ENCODE data around the gene MAP7D3.
A peak's percentile ranks its signal among the peaks of the same experiment; 100 is the strongest.
"Not testable (repeated sequence)": the region's sequence is repeated elsewhere in the genome, so short reads cannot be mapped to it uniquely, and the experiment has no call there.

The MAP7D3 gene

GRCh38 chrX:136255541-136255940 is 4.3 kb upstream of the MAP7D3 start:
- H3K79me1 ChIP-seq (ENCODE audit: low read depth, low read length): no peaks in the 10 kb centered on the region
- H3K4ac ChIP-seq (ENCODE audit: low read length): no peak overlapping the region
- no peak overlapping the region for H4K8ac ChIP-seq (ENCODE audit: low read depth, low read length)
- H2BK120ac ChIP-seq (ENCODE audit: low read depth, low read length): no peak overlapping the region
- no peak for DNase-seq (ENCODE audit: low spot score)
- no peak overlapping the region for H2AK5ac ChIP-seq (ENCODE audit: low read depth, low read length)
- H3K27ac ChIP-seq (replicated peaks; ENCODE audit: low read length): no peak overlapping the region
- no CpG with 5 or more reads among the region's 5 CpGs for WGBS, 2 donors (ENCODE audit: extremely low coverage in 2 of 2, insufficient read length in 2 of 2, insufficient replicate concordance in 1 of 2)
- H3K9ac ChIP-seq (ENCODE audit: low read depth, low read length, poor library complexity): no peak overlapping the region
- no peak overlapping the region for H4K91ac ChIP-seq (ENCODE audit: low read depth, low read length, poor library complexity)
- no peak overlapping the region for H3K4me2 ChIP-seq (ENCODE audit: insufficient read depth, low read length, poor library complexity, severe bottlenecking)
- no peak overlapping the region for H3K14ac ChIP-seq (ENCODE audit: low read length)
- no peak overlapping the region for H2BK5ac ChIP-seq (ENCODE audit: low read length)
- no peak overlapping the region for H3K4me3 ChIP-seq (ENCODE audit: low read length in 2 of 2)
- no peak overlapping the region for H2AFZ ChIP-seq (ENCODE audit: low read length)
- H3K4me1 ChIP-seq (ENCODE audit: control insufficient read depth in 2 of 2, insufficient read depth in 1 of 2, low read depth in 1 of 2, low read length in 2 of 2): peaks cover 0 to 3% of the 10 kb centered on the region in 2 donors
- no peak overlapping the region for H2BK12ac ChIP-seq (ENCODE audit: low read length)
- no peaks in the 10 kb centered on the region for H3K9me3 ChIP-seq (replicated peaks in 1 of 2; ENCODE audit: control insufficient read depth in 2 of 2, insufficient read depth in 1 of 2, low read depth in 1 of 2, low read length in 2 of 2)
- no peak overlapping the region for H3K23ac ChIP-seq (ENCODE audit: low read depth, low read length, poor library complexity)
- peaks cover 0 to 34% (median 0%) of the 10 kb centered on the region in 3 experiments for H3K27me3 ChIP-seq (ENCODE audit: control insufficient read depth in 3 of 3, insufficient read depth in 3 of 3, low read depth in 1 of 3, low read length in 3 of 3)
- H2BK15ac ChIP-seq (ENCODE audit: low read length): no peak overlapping the region
- H3K36me3 ChIP-seq (replicated peaks in 1 of 2; ENCODE audit: control insufficient read depth in 2 of 2, insufficient read depth in 2 of 2, low read length in 2 of 2): no peaks in the 10 kb centered on the region
- no peak overlapping the region for H3K18ac ChIP-seq (ENCODE audit: low read length)

GRCh38 chrX:136250191-136251040 is 784 bp downstream of the MAP7D3 start:
- Histone ChIP-seq H2AK5ac (ENCODE audit: low read depth, low read length) (no peak overlapping the region), H3K14ac (ENCODE audit: low read length) (no peak overlapping the region), H2AFZ (ENCODE audit: low read length) (peak overlapping the region; percentile 96), H4K91ac (ENCODE audit: low read depth, low read length, poor library complexity) (no peak overlapping the region), H3K18ac (ENCODE audit: low read length) (no peak overlapping the region), H3K9me3 (replicated peaks in 1 of 2; ENCODE audit: control insufficient read depth in 2 of 2, insufficient read depth in 1 of 2, low read depth in 1 of 2, low read length in 2 of 2) (no peaks in the 10 kb centered on the region), H3K4me3 (ENCODE audit: low read length in 2 of 2) (peak overlapping the region; percentile 47 to 89), H2BK15ac (ENCODE audit: low read length) (no peak overlapping the region), H2BK12ac (ENCODE audit: low read length) (no peak overlapping the region), H3K4me2 (ENCODE audit: insufficient read depth, low read length, poor library complexity, severe bottlenecking) (peak overlapping the region; percentile 57), H3K23ac (ENCODE audit: low read depth, low read length, poor library complexity) (no peak overlapping the region), H3K27ac (replicated peaks; ENCODE audit: low read length) (no peak overlapping the region), H4K8ac (ENCODE audit: low read depth, low read length) (no peak overlapping the region), H3K27me3 (ENCODE audit: control insufficient read depth in 3 of 3, insufficient read depth in 3 of 3, low read depth in 1 of 3, low read length in 3 of 3) (peaks cover 0 to 7% (median 0%) of the 10 kb centered on the region in 3 experiments), H3K36me3 (replicated peaks in 1 of 2; ENCODE audit: control insufficient read depth in 2 of 2, insufficient read depth in 2 of 2, low read length in 2 of 2) (no peaks in the 10 kb centered on the region), H2BK5ac (ENCODE audit: low read length) (no peak overlapping the region), H3K4ac (ENCODE audit: low read length) (no peak overlapping the region), H3K79me1 (ENCODE audit: low read depth, low read length) (no peaks in the 10 kb centered on the region), H3K9ac (ENCODE audit: low read depth, low read length, poor library complexity) (peak overlapping the region; percentile 44), H2BK120ac (ENCODE audit: low read depth, low read length) (no peak overlapping the region), H3K4me1 (ENCODE audit: control insufficient read depth in 2 of 2, insufficient read depth in 1 of 2, low read depth in 1 of 2, low read length in 2 of 2) (peaks cover 0 to 3% of the 10 kb centered on the region in 2 donors)
- no peak for DNase-seq (ENCODE audit: low spot score)
- WGBS, 2 donors (ENCODE audit: extremely low coverage in 2 of 2, insufficient read length in 2 of 2, insufficient replicate concordance in 1 of 2): no CpG with 5 or more reads among the region's 53 CpGs

GRCh38 chrX:136246201-136246600 is 5.0 kb downstream of the MAP7D3 start:
- Histone ChIP-seq H3K9ac (ENCODE audit: low read depth, low read length, poor library complexity) (no peak overlapping the region), H4K91ac (ENCODE audit: low read depth, low read length, poor library complexity) (no peak overlapping the region), H3K36me3 (replicated peaks in 1 of 2; ENCODE audit: control insufficient read depth in 2 of 2, insufficient read depth in 2 of 2, low read length in 2 of 2) (peaks cover 8 to 26% of the 10 kb centered on the region in 2 donors), H3K4me3 (ENCODE audit: low read length in 2 of 2) (no peak overlapping the region), H3K4ac (ENCODE audit: low read length) (no peak overlapping the region), H3K79me1 (ENCODE audit: low read depth, low read length) (no peaks in the 10 kb centered on the region), H2AK5ac (ENCODE audit: low read depth, low read length) (no peak overlapping the region), H2AFZ (ENCODE audit: low read length) (no peak overlapping the region), H3K4me1 (ENCODE audit: control insufficient read depth in 2 of 2, insufficient read depth in 1 of 2, low read depth in 1 of 2, low read length in 2 of 2) (no peaks in the 10 kb centered on the region), H3K23ac (ENCODE audit: low read depth, low read length, poor library complexity) (no peak overlapping the region), H3K27ac (replicated peaks; ENCODE audit: low read length) (no peak overlapping the region), H4K8ac (ENCODE audit: low read depth, low read length) (no peak overlapping the region), H3K4me2 (ENCODE audit: insufficient read depth, low read length, poor library complexity, severe bottlenecking) (no peak overlapping the region), H2BK12ac (ENCODE audit: low read length) (no peak overlapping the region), H3K18ac (ENCODE audit: low read length) (no peak overlapping the region), H2BK15ac (ENCODE audit: low read length) (no peak overlapping the region), H3K9me3 (replicated peaks in 1 of 2; ENCODE audit: control insufficient read depth in 2 of 2, insufficient read depth in 1 of 2, low read depth in 1 of 2, low read length in 2 of 2) (no peaks in the 10 kb centered on the region), H3K27me3 (ENCODE audit: control insufficient read depth in 3 of 3, insufficient read depth in 3 of 3, low read depth in 1 of 3, low read length in 3 of 3) (no peaks in the 10 kb centered on the region), H2BK5ac (ENCODE audit: low read length) (no peak overlapping the region), H3K14ac (ENCODE audit: low read length) (no peak overlapping the region), H2BK120ac (ENCODE audit: low read depth, low read length) (no peak overlapping the region)
- DNase-seq (ENCODE audit: low spot score): no peak
- no CpG with 5 or more reads among the region's 6 CpGs for WGBS, 2 donors (ENCODE audit: extremely low coverage in 2 of 2, insufficient read length in 2 of 2, insufficient replicate concordance in 1 of 2)

- not testable (repeated sequence) for H3K9ac ChIP-seq (ENCODE audit: low read depth, low read length, poor library complexity); H4K91ac ChIP-seq (ENCODE audit: low read depth, low read length, poor library complexity); H3K4me1 ChIP-seq (ENCODE audit: control insufficient read depth in 2 of 2, insufficient read depth in 1 of 2, low read depth in 1 of 2, low read length in 2 of 2); H3K4ac ChIP-seq (ENCODE audit: low read length); H2BK12ac ChIP-seq (ENCODE audit: low read length); H3K4me2 ChIP-seq (ENCODE audit: insufficient read depth, low read length, poor library complexity, severe bottlenecking); H4K8ac ChIP-seq (ENCODE audit: low read depth, low read length); H3K27ac ChIP-seq (replicated peaks; ENCODE audit: low read length); H2BK5ac ChIP-seq (ENCODE audit: low read length); H3K14ac ChIP-seq (ENCODE audit: low read length); DNase-seq (ENCODE audit: low spot score); H3K79me1 ChIP-seq (ENCODE audit: low read depth, low read length); H3K9me3 ChIP-seq (replicated peaks in 1 of 2; ENCODE audit: control insufficient read depth in 2 of 2, insufficient read depth in 1 of 2, low read depth in 1 of 2, low read length in 2 of 2); H3K4me3 ChIP-seq (ENCODE audit: low read length in 2 of 2); H2AFZ ChIP-seq (ENCODE audit: low read length); H2BK120ac ChIP-seq (ENCODE audit: low read depth, low read length); H3K18ac ChIP-seq (ENCODE audit: low read length); H2AK5ac ChIP-seq (ENCODE audit: low read depth, low read length); H2BK15ac ChIP-seq (ENCODE audit: low read length); H3K23ac ChIP-seq (ENCODE audit: low read depth, low read length, poor library complexity); H3K27me3 ChIP-seq (ENCODE audit: control insufficient read depth in 3 of 3, insufficient read depth in 3 of 3, low read depth in 1 of 3, low read length in 3 of 3)
- H3K36me3 ChIP-seq (replicated peaks in 1 of 2; ENCODE audit: control insufficient read depth in 2 of 2, insufficient read depth in 2 of 2, low read length in 2 of 2): peaks cover under 1 to 29% of the 10 kb centered on the region in 2 donors
- WGBS, 2 donors (ENCODE audit: extremely low coverage in 2 of 2, insufficient read length in 2 of 2, insufficient replicate concordance in 1 of 2): no CpG with 5 or more reads among the region's 4 CpGs
Measured at GRCh38 chrX:136237849-136238248, 13.4 kb downstream of the MAP7D3 start.
